Activated CD8-positive, alpha-beta memory T cell treated with anti-CD3 and anti-CD28 coated beads for 24 hours (primary cell): ENCODE measurements around the gene KIF16B.
"Not testable (repeated sequence)": the region's sequence is repeated elsewhere in the genome, so short reads cannot be mapped to it uniquely, and the experiment has no call there.

Experiments
- DNase-seq: peaks from one replicate; pipeline ENCODE4 v3.0.0-alpha.2; 2020

KIF16B gene

GRCh38 chr20:16573001-16573965 lies at the start of gene KIF16B:
KIF16B (minus strand) TSS chr20:16573448; CDS start chr20:16573275, 173 bp downstream.
- DNase-seq = peak; percentile 98

- DNase-seq = no peak
Measured at GRCh38 chr20:16622501-16622900, 49.3 kb upstream of the KIF16B start.

GRCh38 chr20:16621435-16622141 lies 48.3 kb upstream of the KIF16B start:
- no peak for DNase-seq

- DNase-seq = no peak
Measured at GRCh38 chr20:16620961-16621360, 47.7 kb upstream of the KIF16B start.

- DNase-seq = no peak
Measured at GRCh38 chr20:16619953-16620352, 46.7 kb upstream of the KIF16B start.

- no peak for DNase-seq
Measured at GRCh38 chr20:16617056-16617455, 43.8 kb upstream of the KIF16B start.

- no peak for DNase-seq
Measured at GRCh38 chr20:16616317-16616716, 43.1 kb upstream of the KIF16B start.

- no peak for DNase-seq
Measured at GRCh38 chr20:16615199-16615598, 42.0 kb upstream of the KIF16B start.

GRCh38 chr20:16613954-16614353 lies 40.7 kb upstream of the KIF16B start:
- no peak for DNase-seq

DNA sequence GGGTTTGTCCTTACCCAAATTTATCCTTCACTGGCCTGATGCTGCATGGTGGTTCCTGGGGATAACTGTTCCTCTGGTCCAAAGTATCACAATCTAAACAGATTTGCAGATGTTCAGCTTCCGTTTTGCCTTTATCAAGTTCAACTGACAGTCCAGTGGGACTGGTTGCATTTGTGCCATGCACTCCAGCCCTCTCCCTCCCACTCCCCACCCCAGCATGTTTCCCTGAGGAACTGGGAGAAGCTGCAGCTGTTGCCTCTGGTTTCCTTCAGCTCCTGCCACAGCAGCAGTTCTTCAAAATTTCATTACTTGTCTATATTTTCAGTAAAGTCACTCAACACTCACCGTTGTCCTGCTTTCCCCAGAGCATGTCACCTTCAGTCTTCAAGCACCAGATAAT lies 39.5 kb upstream of the KIF16B start:
- no peak for DNase-seq

DNA sequence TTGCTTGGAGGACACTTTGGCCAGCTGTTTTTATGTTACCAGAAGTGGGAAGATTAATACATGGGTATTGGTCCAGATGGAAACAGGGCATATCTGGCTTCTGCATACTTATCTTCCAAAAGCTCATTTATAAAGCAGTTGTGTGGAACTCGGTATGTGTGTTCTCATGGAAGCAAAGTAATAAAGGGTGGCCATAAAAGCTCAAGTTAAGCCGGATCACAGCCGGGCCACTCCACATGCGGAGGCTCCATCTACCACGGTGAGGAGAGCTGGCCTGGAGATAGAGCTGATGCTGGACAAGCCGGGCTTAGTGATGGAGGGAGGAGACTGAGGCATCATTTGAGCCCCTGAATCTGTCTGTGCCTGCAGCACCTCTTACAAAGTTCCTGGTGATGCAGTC lies 38.6 kb upstream of the KIF16B start:
- DNase-seq = no peak

GRCh38 chr20:16609066-16609465 lies 35.8 kb upstream of the KIF16B start:
- DNase-seq = no peak

DNA sequence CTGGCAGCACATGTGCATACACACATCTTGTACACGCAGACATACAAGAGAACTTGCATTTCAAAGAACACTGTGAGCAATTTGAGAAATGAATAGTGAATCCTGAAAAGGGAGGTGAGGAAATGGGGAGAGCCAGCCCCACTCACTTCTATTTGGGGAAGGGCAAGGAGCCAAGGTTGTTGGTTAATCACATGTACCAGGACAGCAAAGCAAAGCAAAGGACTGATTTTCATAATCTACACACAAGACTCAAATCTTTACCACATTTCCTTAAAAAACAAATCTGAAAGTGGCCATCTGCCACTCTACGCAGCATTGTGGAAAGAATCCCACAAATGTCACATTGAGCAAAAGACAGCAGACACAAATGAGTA lies 35.0 kb upstream of the KIF16B start:
- DNase-seq = no peak

DNA sequence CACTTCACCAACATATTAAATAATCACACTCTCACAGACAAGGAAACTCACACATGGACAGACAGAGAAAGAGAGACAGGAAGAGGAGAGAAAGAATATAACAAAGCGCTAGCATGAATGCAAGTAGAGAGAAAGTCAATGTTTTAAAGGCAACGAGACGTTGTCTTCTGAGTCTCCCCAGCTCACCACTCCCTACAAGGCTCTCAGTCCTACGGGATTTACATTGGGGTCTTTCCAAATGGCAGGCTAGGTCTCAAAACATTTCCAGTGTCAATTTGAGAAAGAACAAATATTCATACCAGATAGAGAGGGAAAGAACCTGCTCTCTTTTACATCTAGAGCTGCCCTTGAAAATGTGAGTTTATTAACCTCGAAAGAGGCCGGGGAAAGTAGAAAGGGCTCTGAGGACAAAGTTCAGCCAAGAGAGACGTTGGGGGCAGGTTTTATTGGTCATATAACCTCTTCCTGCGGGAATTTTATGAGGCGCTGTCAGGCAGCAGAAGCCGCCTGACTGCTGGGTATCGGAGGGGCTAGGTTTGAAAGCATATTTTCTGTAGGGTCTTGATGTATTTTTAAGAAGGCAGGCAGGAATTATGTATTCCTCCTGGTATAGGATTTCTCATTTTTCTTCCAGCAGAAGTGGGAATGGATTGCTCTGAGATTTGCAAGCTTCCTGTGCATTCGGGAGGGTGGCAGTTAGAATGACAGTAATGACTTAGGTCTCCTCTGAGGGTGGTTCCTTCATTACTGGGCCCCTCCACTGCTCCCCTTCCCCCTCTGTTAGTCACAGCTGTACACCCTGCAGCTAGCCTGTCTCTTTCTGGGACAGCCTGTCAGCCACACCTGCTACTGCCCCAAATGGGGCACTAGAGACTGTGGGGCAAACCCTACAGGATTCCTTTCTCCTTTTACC lies 34.4 kb upstream of the KIF16B start:
- DNase-seq = no peak

GRCh38 chr20:16606468-16607070 lies 33.3 kb upstream of the KIF16B start:
- no peak for DNase-seq

DNA sequence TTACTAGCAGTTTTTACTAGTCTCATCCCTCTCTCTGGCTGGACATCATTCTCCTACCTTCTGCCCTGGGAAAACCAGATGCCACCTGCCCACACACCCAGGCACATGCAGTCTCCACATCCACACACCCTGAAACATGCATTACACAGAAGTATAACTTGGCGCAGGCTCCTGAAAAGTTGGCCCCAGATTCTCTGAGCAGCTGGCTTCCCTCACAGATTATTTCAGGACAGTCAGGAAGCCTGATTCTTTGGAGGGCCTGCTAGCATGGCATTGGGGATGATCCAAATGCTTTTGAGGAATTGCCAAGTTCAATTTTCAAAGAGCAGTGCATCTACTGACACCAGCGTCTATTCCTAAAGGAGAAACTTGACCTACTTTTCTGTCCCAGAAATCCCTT lies 27.8 kb upstream of the KIF16B start:
- no peak for DNase-seq

GRCh38 chr20:16599257-16599656 lies 26.0 kb upstream of the KIF16B start:
- no peak for DNase-seq

DNA sequence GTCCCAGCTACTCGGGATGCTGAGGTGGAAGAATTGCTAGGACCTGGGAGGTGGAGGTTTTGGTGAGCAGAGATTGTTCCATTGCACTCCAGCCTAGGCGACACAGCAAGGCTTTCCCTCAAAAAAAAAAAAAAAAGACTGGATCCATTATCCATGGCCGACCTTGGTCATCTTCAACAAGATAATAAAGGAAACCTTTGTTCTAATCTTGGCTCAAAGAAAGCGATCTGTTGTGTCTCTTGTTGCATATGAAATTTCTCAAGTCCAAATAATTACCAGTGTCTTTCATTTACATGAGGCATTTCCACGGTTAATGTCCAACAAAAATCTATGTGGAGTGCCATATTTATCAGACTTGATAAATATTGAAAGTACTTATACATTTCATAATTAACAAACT lies 23.7 kb upstream of the KIF16B start:
- no peak for DNase-seq

- DNase-seq = not testable (repeated sequence)
Measured at GRCh38 chr20:16596404-16596803, 23.2 kb upstream of the KIF16B start.

GRCh38 chr20:16595376-16595775 lies 22.1 kb upstream of the KIF16B start:
- no peak for DNase-seq

DNA sequence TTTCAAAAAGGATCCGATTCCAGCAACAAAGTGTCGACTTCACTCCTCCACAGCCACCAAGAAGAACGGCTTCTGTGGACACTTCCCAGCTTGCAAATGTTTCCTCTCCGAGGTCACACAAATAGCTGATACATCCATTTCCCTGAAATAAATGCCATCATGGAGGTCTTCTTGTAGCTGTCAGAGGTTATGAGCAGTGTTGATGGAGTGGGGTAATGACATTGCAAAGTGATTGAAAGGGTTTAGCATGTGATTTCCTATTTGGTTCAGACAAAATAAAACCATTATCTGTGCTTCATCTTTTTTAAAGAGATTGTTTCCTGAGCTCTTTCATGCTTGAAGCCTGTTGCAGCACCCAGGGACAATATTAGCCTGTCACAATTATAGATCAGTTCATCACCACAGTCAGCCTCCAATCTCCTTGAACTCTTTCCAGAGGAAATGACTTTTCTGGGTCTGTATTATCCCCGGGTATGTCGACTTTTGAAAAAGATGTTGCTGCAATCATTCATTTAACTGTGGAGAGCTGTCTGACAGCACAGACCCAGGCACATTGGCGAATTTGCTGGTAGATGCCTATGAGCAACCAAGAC lies 16.9 kb upstream of the KIF16B start:
- no peak for DNase-seq

GRCh38 chr20:16589623-16590022 lies 16.4 kb upstream of the KIF16B start:
- no peak for DNase-seq
